ENCODE data around the gene CCDC63.
"Not testable (repeated sequence)": the region's sequence is repeated elsewhere in the genome, so short reads cannot be mapped to it uniquely, and the experiment has no call there.

Gene CCDC63

GRCh38 chr12:110844131-110844530 lies 2.7 kb upstream of the CCDC63 start:
- in situ Hi-C loops (cut with MboI; ENCODE audit: low sequenced_read_pairs), result no loop called here

GRCh38 chr12:110844551-110845338 lies 2.0 kb upstream of the CCDC63 start:
- in situ Hi-C loops (cut with MboI; ENCODE audit: low sequenced_read_pairs), result no loop called here

GRCh38 chr12:110845339-110845682 lies 1.5 kb upstream of the CCDC63 start:
- in situ Hi-C loops (cut with MboI; ENCODE audit: low sequenced_read_pairs), result no loop called here

- in situ Hi-C loops (cut with MboI; ENCODE audit: low sequenced_read_pairs), result no loop called here
Measured at GRCh38 chr12:110848314-110848923, 1.6 kb downstream of the CCDC63 start.

GRCh38 chr12:110849221-110849620 lies 2.4 kb downstream of the CCDC63 start:
- in situ Hi-C loops (cut with MboI; ENCODE audit: low sequenced_read_pairs), result no loop called here

GRCh38 chr12:110849748-110850403 lies 3.1 kb downstream of the CCDC63 start:
- in situ Hi-C loops (cut with MboI; ENCODE audit: low sequenced_read_pairs), result no loop called here

- in situ Hi-C loops (cut with MboI; ENCODE audit: low sequenced_read_pairs), result no loop called here
Measured at GRCh38 chr12:110850762-110851161, 4.0 kb downstream of the CCDC63 start.

- in situ Hi-C loops (cut with MboI; ENCODE audit: low sequenced_read_pairs), result no loop called here
Measured at GRCh38 chr12:110853836-110854235, 7.0 kb downstream of the CCDC63 start.

GRCh38 chr12:110856542-110856941 lies 9.8 kb downstream of the CCDC63 start:
- in situ Hi-C loops (cut with MboI; ENCODE audit: low sequenced_read_pairs), result no loop called here

- in situ Hi-C loops (cut with MboI; ENCODE audit: low sequenced_read_pairs), result no loop called here
Measured at GRCh38 chr12:110857528-110857927, 10.7 kb downstream of the CCDC63 start.

- in situ Hi-C loops (cut with MboI; ENCODE audit: low sequenced_read_pairs), result not testable (repeated sequence)
Measured at GRCh38 chr12:110857954-110858353, 11.2 kb downstream of the CCDC63 start.

- in situ Hi-C loops (cut with MboI; ENCODE audit: low sequenced_read_pairs), result no loop called here
Measured at GRCh38 chr12:110858848-110859247, 12.1 kb downstream of the CCDC63 start.

- in situ Hi-C loops (cut with MboI; ENCODE audit: low sequenced_read_pairs), result no loop called here
Measured at GRCh38 chr12:110860833-110861296, 14.1 kb downstream of the CCDC63 start.

- in situ Hi-C loops (cut with MboI; ENCODE audit: low sequenced_read_pairs), result no loop called here
Measured at GRCh38 chr12:110861729-110862128, 14.9 kb downstream of the CCDC63 start.

- in situ Hi-C loops (cut with MboI; ENCODE audit: low sequenced_read_pairs), result no loop called here
Measured at GRCh38 chr12:110862329-110862728, 15.5 kb downstream of the CCDC63 start.

- in situ Hi-C loops (cut with MboI; ENCODE audit: low sequenced_read_pairs), result no loop called here
Measured at GRCh38 chr12:110863161-110863560, 16.4 kb downstream of the CCDC63 start.

GRCh38 chr12:110865521-110865920 lies 18.7 kb downstream of the CCDC63 start:
- in situ Hi-C loops (cut with MboI; ENCODE audit: low sequenced_read_pairs), result no loop called here

- in situ Hi-C loops (cut with MboI; ENCODE audit: low sequenced_read_pairs), result no loop called here
Measured at GRCh38 chr12:110869026-110869425, 22.2 kb downstream of the CCDC63 start.

GRCh38 chr12:110869803-110870202 lies 23.0 kb downstream of the CCDC63 start:
- in situ Hi-C loops (cut with MboI; ENCODE audit: low sequenced_read_pairs), result no loop called here

- in situ Hi-C loops (cut with MboI; ENCODE audit: low sequenced_read_pairs), result no loop called here
Measured at GRCh38 chr12:110872100-110872499, 25.3 kb downstream of the CCDC63 start.

GRCh38 chr12:110874351-110874750 lies 27.6 kb downstream of the CCDC63 start:
- in situ Hi-C loops (cut with MboI; ENCODE audit: low sequenced_read_pairs), result no loop called here

- in situ Hi-C loops (cut with MboI; ENCODE audit: low sequenced_read_pairs), result no loop called here
Measured at GRCh38 chr12:110874781-110875180, 28.0 kb downstream of the CCDC63 start.

All from hTERT RPE-1 (cell line).